HepG2 (cell line): Measurements from ENCODE around the gene GPRIN1.

ENCODE experiments used
- ERF ChIP-seq: IDR thresholded peaks from 2 replicates; pipeline ENCODE4 v1.6.1; 2018; ENCODE audit warnings: missing biosample characterization, missing genetic modification reagents
- ESRRA ChIP-seq: sonication (generic); formaldehyde crosslinking; IDR thresholded peaks from 2 replicates; pipeline ENCODE4 v1.5.1; 2020; ENCODE audit warnings: mild to moderate bottlenecking, low read depth, missing genetic modification reagents
- GTF2F1 ChIP-seq: fragments of 150-350 bp; IDR thresholded peaks from 2 replicates; pipeline ENCODE4 v1.6.1; 2014; ENCODE audit warnings: low read length
- POLR2A ChIP-seq, 2 experiments: IDR thresholded peaks; 2 replicates each; pipeline ENCODE4 v1.6.1; 2011; ENCODE audit warnings: low read depth in 2 of 2, low read length in 2 of 2, mild to moderate bottlenecking in 1 of 2, moderate library complexity in 1 of 2; ENCODE audit not compliant: insufficient read depth in 1 of 2
- POLR2AphosphoS5 ChIP-seq: IDR thresholded peaks from 2 replicates; pipeline ENCODE4 v1.6.1; 2012; ENCODE audit warnings: low read depth, low read length
- RAD21 ChIP-seq: fragments of 450-650 bp; formaldehyde crosslinking; IDR thresholded peaks from 2 replicates; pipeline ENCODE4 v1.5.0; 2020; ENCODE audit warnings: mild to moderate bottlenecking
- RARG ChIP-seq: sonication (generic); formaldehyde crosslinking; IDR thresholded peaks from 2 replicates; pipeline ENCODE4 v1.4.0; 2020; ENCODE audit warnings: low read depth, mild to moderate bottlenecking, missing genetic modification reagents
- SNRNP70 ChIP-seq: fragments of 200-400 bp; formaldehyde crosslinking; IDR thresholded peaks from 2 replicates; pipeline ENCODE4 v1.6.1; 2017; ENCODE audit warnings: mild to moderate bottlenecking, low read depth, low read length, moderate library complexity
- SOX6 ChIP-seq, 2 experiments: fragments of 450-650 bp in 1 of 2; sonication (generic) in 1 of 2; formaldehyde crosslinking in 1 of 2; IDR thresholded peaks; 2 replicates each; pipeline versions ENCODE4 v1.4.0 to v1.6.1; 2017 to 2020; ENCODE audit warnings: antibody characterized with exemption in 1 of 2, mild to moderate bottlenecking in 1 of 2, missing genetic modification reagents in 1 of 2
- ZNF24 ChIP-seq: fragments of 450-650 bp; IDR thresholded peaks from 2 replicates; pipeline ENCODE4 v1.6.1; 2017; ENCODE audit warnings: antibody characterized with exemption, mild to moderate bottlenecking
- ZZZ3 ChIP-seq: sonication (generic); formaldehyde crosslinking; IDR thresholded peaks from 2 replicates; pipeline ENCODE4 v1.4.0; 2020; ENCODE audit warnings: missing genetic modification reagents, mild to moderate bottlenecking, borderline replicate concordance
- TF ChIP-seq, protein P1 (sequence below), 2 experiments: IDR thresholded peaks; 2 replicates each; pipeline ENCODE4 v1.6.1; 2011 to 2012; ENCODE audit warnings: low read length in 2 of 2, borderline replicate concordance in 1 of 2, low read depth in 1 of 2, mild to moderate bottlenecking in 1 of 2, moderate library complexity in 1 of 2
- TF ChIP-seq, protein P2 (sequence below): sonication (generic); formaldehyde crosslinking; IDR thresholded peaks from 2 replicates; pipeline ENCODE4 v1.4.0; 2020; ENCODE audit warnings: missing genetic modification reagents, borderline replicate concordance
- TF ChIP-seq, protein P3 (sequence below): sonication (generic); formaldehyde crosslinking; IDR thresholded peaks from 2 replicates; pipeline ENCODE4 v1.5.1; 2020; ENCODE audit warnings: mild to moderate bottlenecking, missing genetic modification reagents, moderate library complexity

DNA sequence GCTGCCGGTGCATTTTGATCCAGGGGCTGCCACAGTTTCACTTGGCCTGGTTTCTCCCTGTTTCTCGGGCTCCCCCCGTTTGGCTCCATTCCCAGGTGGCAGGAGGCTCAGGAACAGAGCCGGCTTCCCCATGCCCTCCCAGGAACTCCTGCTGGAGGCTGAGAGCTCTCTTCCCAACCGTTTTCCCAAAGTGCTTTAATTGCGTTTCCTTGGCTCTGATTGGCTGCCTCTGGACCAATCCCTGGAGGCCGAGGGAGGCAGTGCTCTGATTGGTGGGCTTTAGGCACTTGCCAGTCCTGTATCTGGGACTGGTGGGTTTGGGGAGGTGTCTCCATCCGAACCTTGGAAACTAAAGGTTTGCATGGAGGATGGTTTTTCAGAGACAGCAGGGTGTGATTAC lies 42.2 kb upstream of the GPRIN1 start:
- no peak for TF ChIP-seq ZNF24
- no peak for TF ChIP-seq ERF (CRISPR knock-in tag)
- TF ChIP-seq RARG, result no peak
- no peak for TF ChIP-seq POLR2AphosphoS5
- TF ChIP-seq SOX6 (IDR thresholded peaks at IDR 0.05), result no peak
- TF ChIP-seq SOX6 (CRISPR knock-in tag; IDR thresholded peaks at IDR 0.05), result no peak
- TF ChIP-seq POLR2A (IDR thresholded peaks at IDR 0.05; ENCODE audit: insufficient read depth in 1 of 2, low read depth in 2 of 2, low read length in 2 of 2), result no peak
- TF ChIP-seq ESRRA, result no peak
- TF ChIP-seq, protein P1, sequence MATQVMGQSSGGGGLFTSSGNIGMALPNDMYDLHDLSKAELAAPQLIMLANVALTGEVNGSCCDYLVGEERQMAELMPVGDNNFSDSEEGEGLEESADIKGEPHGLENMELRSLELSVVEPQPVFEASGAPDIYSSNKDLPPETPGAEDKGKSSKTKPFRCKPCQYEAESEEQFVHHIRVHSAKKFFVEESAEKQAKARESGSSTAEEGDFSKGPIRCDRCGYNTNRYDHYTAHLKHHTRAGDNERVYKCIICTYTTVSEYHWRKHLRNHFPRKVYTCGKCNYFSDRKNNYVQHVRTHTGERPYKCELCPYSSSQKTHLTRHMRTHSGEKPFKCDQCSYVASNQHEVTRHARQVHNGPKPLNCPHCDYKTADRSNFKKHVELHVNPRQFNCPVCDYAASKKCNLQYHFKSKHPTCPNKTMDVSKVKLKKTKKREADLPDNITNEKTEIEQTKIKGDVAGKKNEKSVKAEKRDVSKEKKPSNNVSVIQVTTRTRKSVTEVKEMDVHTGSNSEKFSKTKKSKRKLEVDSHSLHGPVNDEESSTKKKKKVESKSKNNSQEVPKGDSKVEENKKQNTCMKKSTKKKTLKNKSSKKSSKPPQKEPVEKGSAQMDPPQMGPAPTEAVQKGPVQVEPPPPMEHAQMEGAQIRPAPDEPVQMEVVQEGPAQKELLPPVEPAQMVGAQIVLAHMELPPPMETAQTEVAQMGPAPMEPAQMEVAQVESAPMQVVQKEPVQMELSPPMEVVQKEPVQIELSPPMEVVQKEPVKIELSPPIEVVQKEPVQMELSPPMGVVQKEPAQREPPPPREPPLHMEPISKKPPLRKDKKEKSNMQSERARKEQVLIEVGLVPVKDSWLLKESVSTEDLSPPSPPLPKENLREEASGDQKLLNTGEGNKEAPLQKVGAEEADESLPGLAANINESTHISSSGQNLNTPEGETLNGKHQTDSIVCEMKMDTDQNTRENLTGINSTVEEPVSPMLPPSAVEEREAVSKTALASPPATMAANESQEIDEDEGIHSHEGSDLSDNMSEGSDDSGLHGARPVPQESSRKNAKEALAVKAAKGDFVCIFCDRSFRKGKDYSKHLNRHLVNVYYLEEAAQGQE (IDR thresholded peaks at IDR 0.05; ENCODE audit: borderline replicate concordance in 1 of 2, low read depth in 1 of 2, low read length in 2 of 2), result no peak
- TF ChIP-seq SNRNP70, result no peak
- no peak for TF ChIP-seq ZZZ3 (CRISPR knock-in tag)
- TF ChIP-seq, protein P2, sequence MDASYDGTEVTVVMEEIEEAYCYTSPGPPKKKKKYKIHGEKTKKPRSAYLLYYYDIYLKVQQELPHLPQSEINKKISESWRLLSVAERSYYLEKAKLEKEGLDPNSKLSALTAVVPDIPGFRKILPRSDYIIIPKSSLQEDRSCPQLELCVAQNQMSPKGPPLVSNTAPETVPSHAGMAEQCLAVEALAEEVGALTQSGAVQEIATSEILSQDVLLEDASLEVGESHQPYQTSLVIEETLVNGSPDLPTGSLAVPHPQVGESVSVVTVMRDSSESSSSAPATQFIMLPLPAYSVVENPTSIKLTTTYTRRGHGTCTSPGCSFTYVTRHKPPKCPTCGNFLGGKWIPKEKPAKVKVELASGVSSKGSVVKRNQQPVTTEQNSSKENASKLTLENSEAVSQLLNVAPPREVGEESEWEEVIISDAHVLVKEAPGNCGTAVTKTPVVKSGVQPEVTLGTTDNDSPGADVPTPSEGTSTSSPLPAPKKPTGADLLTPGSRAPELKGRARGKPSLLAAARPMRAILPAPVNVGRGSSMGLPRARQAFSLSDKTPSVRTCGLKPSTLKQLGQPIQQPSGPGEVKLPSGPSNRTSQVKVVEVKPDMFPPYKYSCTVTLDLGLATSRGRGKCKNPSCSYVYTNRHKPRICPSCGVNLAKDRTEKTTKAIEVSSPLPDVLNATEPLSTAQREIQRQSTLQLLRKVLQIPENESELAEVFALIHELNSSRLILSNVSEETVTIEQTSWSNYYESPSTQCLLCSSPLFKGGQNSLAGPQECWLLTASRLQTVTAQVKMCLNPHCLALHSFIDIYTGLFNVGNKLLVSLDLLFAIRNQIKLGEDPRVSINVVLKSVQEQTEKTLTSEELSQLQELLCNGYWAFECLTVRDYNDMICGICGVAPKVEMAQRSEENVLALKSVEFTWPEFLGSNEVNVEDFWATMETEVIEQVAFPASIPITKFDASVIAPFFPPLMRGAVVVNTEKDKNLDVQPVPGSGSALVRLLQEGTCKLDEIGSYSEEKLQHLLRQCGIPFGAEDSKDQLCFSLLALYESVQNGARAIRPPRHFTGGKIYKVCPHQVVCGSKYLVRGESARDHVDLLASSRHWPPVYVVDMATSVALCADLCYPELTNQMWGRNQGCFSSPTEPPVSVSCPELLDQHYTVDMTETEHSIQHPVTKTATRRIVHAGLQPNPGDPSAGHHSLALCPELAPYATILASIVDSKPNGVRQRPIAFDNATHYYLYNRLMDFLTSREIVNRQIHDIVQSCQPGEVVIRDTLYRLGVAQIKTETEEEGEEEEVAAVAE (CRISPR knock-in tag), result no peak
- TF ChIP-seq RAD21, result no peak
- TF ChIP-seq GTF2F1, result no peak
- TF ChIP-seq, protein P3, sequence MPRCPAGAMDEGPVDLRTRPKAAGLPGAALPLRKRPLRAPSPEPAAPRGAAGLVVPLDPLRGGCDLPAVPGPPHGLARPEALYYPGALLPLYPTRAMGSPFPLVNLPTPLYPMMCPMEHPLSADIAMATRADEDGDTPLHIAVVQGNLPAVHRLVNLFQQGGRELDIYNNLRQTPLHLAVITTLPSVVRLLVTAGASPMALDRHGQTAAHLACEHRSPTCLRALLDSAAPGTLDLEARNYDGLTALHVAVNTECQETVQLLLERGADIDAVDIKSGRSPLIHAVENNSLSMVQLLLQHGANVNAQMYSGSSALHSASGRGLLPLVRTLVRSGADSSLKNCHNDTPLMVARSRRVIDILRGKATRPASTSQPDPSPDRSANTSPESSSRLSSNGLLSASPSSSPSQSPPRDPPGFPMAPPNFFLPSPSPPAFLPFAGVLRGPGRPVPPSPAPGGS (CRISPR knock-in tag), result no peak
